WTC11 (cell line): ENCODE results near the gene ASB8. TPM values are rescaled to one million over a fixed set of nuclear protein-coding genes. Genes with fewer than 3 reads are reported as not detected.
A peak's percentile ranks its signal among the peaks of the same experiment; 100 is the strongest.

Experiments used
- ATAC-seq: fragments of 200-7000 bp; cut with Tn5 transposase; 2 replicates; pipeline ENCODE4 v1.10.0; 2021; ENCODE audit warnings: mild to moderate bottlenecking, moderate library complexity
- CTCF ChIA-PET: fragments of 300-600 bp; sonication (Branson Sonifier 250); formaldehyde crosslinking; loops from one replicate; lab custom pipeline; 2021; ENCODE audit warnings: antibody characterized with exemption; lab: Charles Lee
- POLR2A ChIA-PET: fragments of 350-600 bp; sonication (Branson Sonifier 250); formaldehyde crosslinking; loops from one replicate; lab custom pipeline; 2021; ENCODE audit warnings: antibody characterized with exemption; lab: Charles Lee
- DNase-seq: peaks from one replicate; pipeline ENCODE4 v3.0.0; 2021; ENCODE audit warnings: low spot score
- H3K27ac Mint-ChIP-seq: 2 replicates; pipeline ENCODE4 v1.8.0; 2021; ENCODE audit warnings: mixed read lengths
- H3K27me3 Mint-ChIP-seq: 2 replicates; pipeline ENCODE4 v1.8.0; 2021; ENCODE audit warnings: low read depth, mild to moderate bottlenecking, moderate library complexity, mixed read lengths
- H3K36me3 Mint-ChIP-seq: 2 replicates; pipeline ENCODE4 v1.8.0; 2021; ENCODE audit warnings: mixed read lengths
- H3K4me1 Mint-ChIP-seq: 2 replicates; pipeline ENCODE4 v1.8.0; 2022; ENCODE audit warnings: mixed read lengths
- H3K4me3 Mint-ChIP-seq: 2 replicates; pipeline ENCODE4 v1.8.0; 2021; ENCODE audit warnings: mild to moderate bottlenecking, moderate library complexity, mixed read lengths
- H3K9me3 Mint-ChIP-seq: 2 replicates; pipeline ENCODE4 v1.8.0; 2021; ENCODE audit warnings: mixed read lengths
- ATF3 ChIP-seq: sonication (generic); formaldehyde crosslinking; conservative IDR thresholded peaks from 2 replicates; pipeline ENCODE4 v1.8.1; 2022; ENCODE audit warnings: mild to moderate bottlenecking, missing genetic modification reagents
- CREB1 ChIP-seq: sonication (generic); formaldehyde crosslinking; IDR thresholded peaks from 2 replicates; pipeline ENCODE4 v1.8.0; 2023; ENCODE audit warnings: mild to moderate bottlenecking, missing genetic modification reagents
- CTCF ChIP-seq: fragments of 200-600 bp; IDR thresholded peaks from 2 replicates; pipeline ENCODE4 v1.8.0; 2022; ENCODE audit warnings: antibody characterized with exemption
- JUN ChIP-seq: sonication (generic); formaldehyde crosslinking; IDR thresholded peaks from 2 replicates; pipeline ENCODE4 v1.8.0; 2023; ENCODE audit warnings: mild to moderate bottlenecking, missing genetic modification reagents
- MAX ChIP-seq: sonication (generic); formaldehyde crosslinking; IDR thresholded peaks from 2 replicates; pipeline ENCODE4 v1.8.0; 2022; ENCODE audit warnings: mild to moderate bottlenecking, missing genetic modification reagents
- PREB ChIP-seq: sonication (generic); formaldehyde crosslinking; IDR thresholded peaks from 2 replicates; pipeline ENCODE4 v1.8.1; 2022; ENCODE audit warnings: mild to moderate bottlenecking, missing genetic modification reagents, moderate library complexity, borderline replicate concordance
- TP53 ChIP-seq: sonication (generic); formaldehyde crosslinking; IDR thresholded peaks from 2 replicates; pipeline ENCODE4 v1.8.1; 2023; ENCODE audit warnings: mild to moderate bottlenecking, missing genetic modification reagents
- ZMAT4 ChIP-seq: fragments of 250-450 bp; sonication (Bioruptor Pico); IDR thresholded peaks from 2 replicates; pipeline ENCODE4 v1.9.0; 2021; ENCODE audit warnings: mild to moderate bottlenecking
- ZNF121 ChIP-seq: sonication (generic); formaldehyde crosslinking; IDR thresholded peaks from 2 replicates; pipeline ENCODE4 v1.8.0; 2023; ENCODE audit warnings: missing genetic modification reagents
- ZNF281 ChIP-seq: sonication (generic); formaldehyde crosslinking; IDR thresholded peaks from 2 replicates; pipeline ENCODE4 v1.8.0; 2023; ENCODE audit warnings: mild to moderate bottlenecking, missing genetic modification reagents
- ZNF423 ChIP-seq: fragments of 250-450 bp; sonication (Bioruptor Pico); IDR thresholded peaks from 2 replicates; pipeline ENCODE4 v2.1.2; 2022; ENCODE audit warnings: mild to moderate bottlenecking, moderate library complexity
- ZNF671 ChIP-seq: fragments of 250-450 bp; sonication (Bioruptor Pico); IDR thresholded peaks from 2 replicates; pipeline ENCODE4 v1.8.0; 2021; ENCODE audit warnings: mild to moderate bottlenecking
- total RNA-seq: library from RNA; stranded (reverse); gene quantifications from 3 replicates; pipeline ENCODE4 v1.2.3, GENCODE V29; 2021

ASB8 gene
- total RNA-seq, 1 experiment from 2014 or later: 7.4 TPM

GRCh38 chr12:48197549-48197970 is 40.2 kb upstream of the ASB8 start:
- no peak for TF ChIP-seq CREB1 (CRISPR knock-in tag)
- POLR2A ChIA-PET: interaction anchor here (0.5 to 1.8 kb wide), 5 partner anchors 15 to 292 kb away, joined by 3 to 9 read pairs (median 3); partner anchors contain the start of genes ASB8, CCDC184 and VDR
- CTCF ChIA-PET: interaction anchor here (0.6 to 4.4 kb wide), 33 partner anchors 9 to 556 kb away, joined by 3 to 25 read pairs (median 5); partner anchors contain the start of genes ASB8, PFKM, SENP1 and TMEM106C
- Mint-ChIP-seq H3K27ac (peak overlapping the region; percentile 97), H3K9me3 (peaks cover 4% of the 10 kb centered on the region; the same call in 1 of the 2 replicates), H3K27me3 (peaks cover 77% of the 10 kb centered on the region), H3K4me3 (peak overlapping the region; percentile 78), H3K36me3 (no peaks in the 10 kb centered on the region), H3K4me1 (0 out of 2 replicates have a peak, but pooled peaks cover 7% of the 10 kb centered on the region)
- ATAC-seq: peak; percentile 11
- DNase-seq: no peak

GRCh38 chr12:48194799-48195201 is 37.5 kb upstream of the ASB8 start:
- 0 out of 2 replicates have a peak, but pooled peaks cover 3% of the 10 kb centered on the region for H3K9me3 Mint-ChIP-seq
- CTCF ChIA-PET: interaction anchor here (0.8 to 1.4 kb wide), 2 partner anchors 92 to 424 kb away, joined by 4 read pairs; no protein-coding TSS in a partner anchor
- TF ChIP-seq ZNF281 (CRISPR knock-in tag): no peak
- no peak for TF ChIP-seq ATF3 (CRISPR knock-in tag)
- no peak for TF ChIP-seq ZMAT4 (CRISPR knock-in tag)
- TF ChIP-seq ZNF121 (CRISPR knock-in tag): no peak
- DNase-seq (no peak), ATAC-seq (no peak)
- no peak overlapping the region for H3K4me3 Mint-ChIP-seq
- peaks cover 73% of the 10 kb centered on the region for H3K27me3 Mint-ChIP-seq
- no peak overlapping the region for H3K27ac Mint-ChIP-seq
- POLR2A ChIA-PET: no interaction called here
- H3K36me3 Mint-ChIP-seq: no peaks in the 10 kb centered on the region
- 0 out of 2 replicates have a peak, but pooled peaks cover 7% of the 10 kb centered on the region for H3K4me1 Mint-ChIP-seq

- Mint-ChIP-seq H3K27me3 (peaks cover 70% of the 10 kb centered on the region), H3K36me3 (no peaks in the 10 kb centered on the region), H3K4me1 (0 out of 2 replicates have a peak, but pooled peaks cover 7% of the 10 kb centered on the region), H3K27ac (no peak overlapping the region), H3K9me3 (0 out of 2 replicates have a peak, but pooled peaks cover 3% of the 10 kb centered on the region), H3K4me3 (no peak overlapping the region)
- no peak for DNase-seq
- TF ChIP-seq JUN (CRISPR knock-in tag): no peak
- TF ChIP-seq PREB (CRISPR knock-in tag): no peak
- TF ChIP-seq CTCF: no peak
- no peak for TF ChIP-seq MAX (CRISPR knock-in tag)
- TF ChIP-seq ZNF671 (CRISPR knock-in tag): no peak
- TF ChIP-seq ZNF423 (CRISPR knock-in tag): no peak
- TF ChIP-seq TP53 (CRISPR knock-in tag): no peak
- POLR2A ChIA-PET: interaction anchor here (0.6 kb wide), 1 partner anchor 51 kb away, joined by 3 read pairs; no protein-coding TSS in a partner anchor
- CTCF ChIA-PET: interaction anchor here (0.8 to 1.4 kb wide), 2 partner anchors 424 to 425 kb away, joined by 3 to 4 read pairs; no protein-coding TSS in a partner anchor
- ATAC-seq: no peak
Observed at GRCh38 chr12:48193623-48194022, 36.3 kb upstream of the ASB8 start.
